ENCODE measurements around the gene SLC25A12.

The SLC25A12 gene

GRCh38 chr2:171893196-171893823 is 734 bp downstream of the SLC25A12 start:
- Histone ChIP-seq H3K4me3 (ENCODE audit: severe bottlenecking) (peak overlapping the region; percentile 68), H3K4me1 (ENCODE audit: insufficient read depth, poor library complexity, severe bottlenecking) (peaks cover 13% of the 10 kb centered on the region), H3K9me3 (ENCODE audit: severe bottlenecking) (no peaks in the 10 kb centered on the region), H3K27ac (ENCODE audit: poor library complexity, severe bottlenecking) (peak overlapping the region; percentile 16), H3K27me3 (ENCODE audit: insufficient read depth, poor library complexity, severe bottlenecking) (no peaks in the 10 kb centered on the region), H3K36me3 (ENCODE audit: low read depth) (peaks cover 28% of the 10 kb centered on the region)
- DNase-seq (ENCODE audit: low spot score) (no peak), ATAC-seq (ENCODE audit: low read depth) (no peak; the same call in 2 of the 3 replicates)
- no peak for TF ChIP-seq CTCF (IDR thresholded peaks at IDR 0.05; ENCODE audit: poor library complexity, severe bottlenecking)

GRCh38 chr2:171889808-171890207 is 4.2 kb downstream of the SLC25A12 start:
- Histone ChIP-seq H3K27ac (ENCODE audit: poor library complexity, severe bottlenecking) (no peak overlapping the region), H3K9me3 (ENCODE audit: severe bottlenecking) (no peaks in the 10 kb centered on the region), H3K4me1 (ENCODE audit: insufficient read depth, poor library complexity, severe bottlenecking) (peaks cover 11% of the 10 kb centered on the region), H3K36me3 (ENCODE audit: low read depth) (peaks cover 32% of the 10 kb centered on the region), H3K27me3 (ENCODE audit: insufficient read depth, poor library complexity, severe bottlenecking) (no peaks in the 10 kb centered on the region), H3K4me3 (ENCODE audit: severe bottlenecking) (no peak overlapping the region)
- no peak for ATAC-seq (ENCODE audit: low read depth)
- DNase-seq (ENCODE audit: low spot score), result no peak
- no peak for TF ChIP-seq CTCF (IDR thresholded peaks at IDR 0.05; ENCODE audit: poor library complexity, severe bottlenecking)

- DNase-seq (ENCODE audit: low spot score) (no peak), ATAC-seq (ENCODE audit: low read depth) (no peak)
- no peak overlapping the region for H3K27ac ChIP-seq (ENCODE audit: poor library complexity, severe bottlenecking)
- peaks cover 32% of the 10 kb centered on the region for H3K36me3 ChIP-seq (ENCODE audit: low read depth)
- no peaks in the 10 kb centered on the region for H3K27me3 ChIP-seq (ENCODE audit: insufficient read depth, poor library complexity, severe bottlenecking)
- peaks cover 8% of the 10 kb centered on the region for H3K4me1 ChIP-seq (ENCODE audit: insufficient read depth, poor library complexity, severe bottlenecking)
- no peaks in the 10 kb centered on the region for H3K9me3 ChIP-seq (ENCODE audit: severe bottlenecking)
- no peak for TF ChIP-seq CTCF (IDR thresholded peaks at IDR 0.05; ENCODE audit: poor library complexity, severe bottlenecking)
- H3K4me3 ChIP-seq (ENCODE audit: severe bottlenecking), result no peak overlapping the region
Measured at GRCh38 chr2:171889333-171889732, 4.7 kb downstream of the SLC25A12 start.

- no peak overlapping the region for H3K27ac ChIP-seq (ENCODE audit: poor library complexity, severe bottlenecking)
- ATAC-seq (ENCODE audit: low read depth) (no peak), DNase-seq (ENCODE audit: low spot score) (no peak)
- H3K27me3 ChIP-seq (ENCODE audit: insufficient read depth, poor library complexity, severe bottlenecking), result no peaks in the 10 kb centered on the region
- TF ChIP-seq CTCF (IDR thresholded peaks at IDR 0.05; ENCODE audit: poor library complexity, severe bottlenecking), result no peak
- H3K4me1 ChIP-seq (ENCODE audit: insufficient read depth, poor library complexity, severe bottlenecking), result peaks cover 7% of the 10 kb centered on the region
- H3K4me3 ChIP-seq (ENCODE audit: severe bottlenecking), result no peak overlapping the region
- H3K9me3 ChIP-seq (ENCODE audit: severe bottlenecking), result no peaks in the 10 kb centered on the region
- H3K36me3 ChIP-seq (ENCODE audit: low read depth), result peaks cover 4% of the 10 kb centered on the region; the same call in 1 of the 2 replicates
Measured at GRCh38 chr2:171883275-171883893, 10.7 kb downstream of the SLC25A12 start.
